DND-41 (cell line): ENCODE measurements around the gene CTNNA3.

ENCODE experiments used
- EZH2 ChIP-seq: IDR thresholded peaks from 3 replicates; pipeline ENCODE4 v1.6.1; 2012; ENCODE audit warnings: borderline replicate concordance, low read depth, mild to moderate bottlenecking, moderate library complexity, low read length, inconsistent platforms; ENCODE audit not compliant: severe bottlenecking
- TF ChIP-seq, protein P1 (sequence below): IDR thresholded peaks from 2 replicates; pipeline ENCODE4 v1.5.1; 2012; ENCODE audit warnings: borderline replicate concordance, low read length, moderate library complexity, mild to moderate bottlenecking; ENCODE audit not compliant: poor library complexity, severe bottlenecking; ENCODE audit errors: extremely low read depth

DNA sequence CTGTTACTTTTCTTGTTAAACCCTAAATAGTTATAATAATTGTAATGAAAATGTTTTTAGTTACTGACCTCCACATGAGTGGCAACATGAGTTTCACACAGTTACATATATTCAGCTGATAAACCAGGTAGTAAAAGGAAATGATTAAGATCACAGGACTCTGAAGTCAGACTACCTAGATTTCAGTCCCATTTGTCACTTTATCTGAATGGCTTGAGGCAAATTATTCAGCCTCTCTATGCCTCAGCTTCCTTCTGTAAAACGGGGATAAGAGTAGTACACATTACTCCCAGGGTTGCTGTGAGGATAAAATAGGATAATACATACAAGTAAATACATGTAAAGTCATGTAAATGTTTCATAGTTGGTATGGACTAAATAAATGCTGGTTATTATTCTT is 1024.4 kb downstream of the CTNNA3 start:
- TF ChIP-seq, protein P1, sequence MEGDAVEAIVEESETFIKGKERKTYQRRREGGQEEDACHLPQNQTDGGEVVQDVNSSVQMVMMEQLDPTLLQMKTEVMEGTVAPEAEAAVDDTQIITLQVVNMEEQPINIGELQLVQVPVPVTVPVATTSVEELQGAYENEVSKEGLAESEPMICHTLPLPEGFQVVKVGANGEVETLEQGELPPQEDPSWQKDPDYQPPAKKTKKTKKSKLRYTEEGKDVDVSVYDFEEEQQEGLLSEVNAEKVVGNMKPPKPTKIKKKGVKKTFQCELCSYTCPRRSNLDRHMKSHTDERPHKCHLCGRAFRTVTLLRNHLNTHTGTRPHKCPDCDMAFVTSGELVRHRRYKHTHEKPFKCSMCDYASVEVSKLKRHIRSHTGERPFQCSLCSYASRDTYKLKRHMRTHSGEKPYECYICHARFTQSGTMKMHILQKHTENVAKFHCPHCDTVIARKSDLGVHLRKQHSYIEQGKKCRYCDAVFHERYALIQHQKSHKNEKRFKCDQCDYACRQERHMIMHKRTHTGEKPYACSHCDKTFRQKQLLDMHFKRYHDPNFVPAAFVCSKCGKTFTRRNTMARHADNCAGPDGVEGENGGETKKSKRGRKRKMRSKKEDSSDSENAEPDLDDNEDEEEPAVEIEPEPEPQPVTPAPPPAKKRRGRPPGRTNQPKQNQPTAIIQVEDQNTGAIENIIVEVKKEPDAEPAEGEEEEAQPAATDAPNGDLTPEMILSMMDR, result no peak
- TF ChIP-seq EZH2, result no peak
